IMR-90 (cell line): ENCODE measurements around the gene NRF1. TPM values are rescaled to one million over a fixed set of nuclear protein-coding genes. Genes with fewer than 3 reads are reported as not detected.

Experiments
- ATAC-seq: fragments of 200-7000 bp; cut with Tn5 transposase; 2 replicates; pipeline ENCODE4 v1.9.1; 2020; ENCODE audit warnings: low read depth, mild to moderate bottlenecking, moderate library complexity
- BruUV-seq: library from RNA; stranded (reverse); fragments of 400-500 nt; replicated peaks from 2 replicates; lab custom pipeline; 2021; lab: Mats Ljungman, UMichigan
- CTCF ChIA-PET: fragments of 300-600 bp; formaldehyde crosslinking; extraction: SDS; loops from one replicate; lab custom pipeline; 2021; ENCODE audit warnings: antibody characterized with exemption; lab: Yijun Ruan, JAX
- POLR2A ChIA-PET: fragments of 300-600 bp; sonication (Branson Sonifier 250); formaldehyde crosslinking; loops from one replicate; lab custom pipeline; 2022; ENCODE audit warnings: antibody characterized with exemption; ENCODE audit not compliant: unreplicated experiment; lab: Charles Lee
- DNase-seq: peaks from one replicate; pipeline ENCODE4 v3.0.0; 2013
- H2AFZ ChIP-seq: replicated peaks from 2 replicates; pipeline ENCODE3; 2013; ENCODE audit warnings: low read length, mild to moderate bottlenecking; ENCODE audit not compliant: poor library complexity
- H2AK5ac ChIP-seq: 2 replicates; pipeline ENCODE4 v1.6.1; 2013; ENCODE audit warnings: low read depth, low read length, inconsistent platforms
- H2AK9ac ChIP-seq: replicated peaks from 2 replicates; pipeline ENCODE3; 2013; ENCODE audit warnings: mild to moderate bottlenecking, low read depth, low read length, moderate library complexity; ENCODE audit not compliant: poor library complexity
- H2BK120ac ChIP-seq: 2 replicates; pipeline ENCODE4 v1.6.1; 2013; ENCODE audit warnings: low read depth, low read length, inconsistent platforms
- H2BK15ac ChIP-seq: 3 replicates; pipeline ENCODE4 v1.6.1; 2013; ENCODE audit warnings: low read depth, low read length, inconsistent platforms
- H2BK20ac ChIP-seq: 2 replicates; pipeline ENCODE4 v1.6.1; 2013; ENCODE audit warnings: low read depth, mild to moderate bottlenecking, inconsistent platforms, low read length, moderate library complexity
- H2BK5ac ChIP-seq: 2 replicates; pipeline ENCODE4 v1.6.1; 2013; ENCODE audit warnings: mild to moderate bottlenecking, low read depth, low read length, inconsistent platforms; ENCODE audit not compliant: poor library complexity, severe bottlenecking
- H3K14ac ChIP-seq: replicated peaks from 2 replicates; pipeline ENCODE4 v1.6.1; 2013; ENCODE audit warnings: low read depth, low read length, inconsistent platforms
- H3K18ac ChIP-seq: 2 replicates; pipeline ENCODE4 v1.6.1; 2013; ENCODE audit warnings: low read depth, low read length, control low read depth
- H3K23ac ChIP-seq: 2 replicates; pipeline ENCODE4 v1.6.1; 2013; ENCODE audit warnings: low read depth, low read length, inconsistent platforms
- H3K27ac ChIP-seq: 2 replicates; pipeline ENCODE4 v1.5.1; 2013; ENCODE audit warnings: mild to moderate bottlenecking, control low read depth, low read length; ENCODE audit not compliant: insufficient read depth
- H3K27me3 ChIP-seq: 2 replicates; pipeline ENCODE4 v1.6.1; 2013; ENCODE audit warnings: low read length; ENCODE audit not compliant: control insufficient read depth, insufficient read depth
- H3K36me3 ChIP-seq: 2 replicates; pipeline ENCODE4 v1.6.1; 2013; ENCODE audit warnings: low read length, mixed read lengths; ENCODE audit not compliant: control insufficient read depth, insufficient read depth
- H3K4ac ChIP-seq: 2 replicates; pipeline ENCODE4 v1.6.1; 2013; ENCODE audit warnings: low read depth, low read length, inconsistent platforms
- H3K4me1 ChIP-seq: 2 replicates; pipeline ENCODE4 v1.6.1; 2013; ENCODE audit warnings: low read length, mixed read lengths; ENCODE audit not compliant: control insufficient read depth, insufficient read depth
- H3K4me2 ChIP-seq: 2 replicates; pipeline ENCODE4 v1.6.1; 2013; ENCODE audit warnings: low read depth, mild to moderate bottlenecking, control low read depth, low read length, moderate library complexity
- H3K4me3 ChIP-seq: 2 replicates; pipeline ENCODE4 v1.5.1; 2013; ENCODE audit warnings: low read depth, mild to moderate bottlenecking, control low read depth, low read length, moderate library complexity; ENCODE audit not compliant: insufficient read depth
- H3K56ac ChIP-seq: 2 replicates; pipeline ENCODE4 v1.6.1; 2013; ENCODE audit warnings: low read length, inconsistent platforms; ENCODE audit not compliant: insufficient read depth; ENCODE audit errors: extremely low read depth
- H3K79me1 ChIP-seq, 2 experiments: 2 replicates each; pipeline ENCODE4 v1.6.1; 2013; ENCODE audit warnings: low read length in 2 of 2, inconsistent platforms in 1 of 2, low read depth in 1 of 2
- H3K9ac ChIP-seq: 2 replicates; pipeline ENCODE4 v1.6.1; 2013; ENCODE audit warnings: low read depth, low read length, control low read depth
- H3K9me1 ChIP-seq: 2 replicates; pipeline ENCODE4 v1.6.1; 2013; ENCODE audit warnings: low read length, inconsistent platforms; ENCODE audit not compliant: insufficient read depth
- H3K9me3 ChIP-seq: 2 replicates; pipeline ENCODE4 v1.6.1; 2013; ENCODE audit warnings: low read length; ENCODE audit not compliant: control insufficient read depth, insufficient read depth
- H4K20me1 ChIP-seq: 2 replicates; pipeline ENCODE4 v1.6.1; 2013; ENCODE audit warnings: low read length, inconsistent platforms; ENCODE audit not compliant: insufficient read depth
- H4K5ac ChIP-seq: 2 replicates; pipeline ENCODE4 v1.6.1; 2013; ENCODE audit warnings: mild to moderate bottlenecking, low read depth, low read length, control low read depth
- H4K8ac ChIP-seq, 2 experiments: 2 replicates each; pipeline ENCODE4 v1.6.1; 2013; ENCODE audit warnings: low read depth in 2 of 2, low read length in 2 of 2, control low read depth in 1 of 2, inconsistent platforms in 1 of 2
- H4K91ac ChIP-seq: 2 replicates; pipeline ENCODE4 v1.6.1; 2013; ENCODE audit warnings: low read depth, low read length, inconsistent platforms; ENCODE audit not compliant: insufficient read depth
- BHLHE40 ChIP-seq: fragments of 150-350 bp; IDR thresholded peaks from 2 replicates; pipeline ENCODE4 v1.6.1; 2016; ENCODE audit warnings: mild to moderate bottlenecking, low read depth, low read length
- CEBPB ChIP-seq: IDR thresholded peaks from 2 replicates; pipeline ENCODE4 v1.6.1; 2012; ENCODE audit warnings: low read depth, low read length, improper control_type of control experiment
- CHD1 ChIP-seq: IDR thresholded peaks from 2 replicates; pipeline ENCODE4 v1.6.1; 2012; ENCODE audit warnings: low read depth, low read length, improper control_type of control experiment
- FOS ChIP-seq: fragments of 150-350 bp; IDR thresholded peaks from 2 replicates; pipeline ENCODE4 v1.6.1; 2016; ENCODE audit warnings: low read depth, low read length
- MAFK ChIP-seq: IDR thresholded peaks from 2 replicates; pipeline ENCODE4 v1.6.1; 2012; ENCODE audit warnings: low read depth, low read length, improper control_type of control experiment
- MAZ ChIP-seq: IDR thresholded peaks from 2 replicates; pipeline ENCODE4 v1.6.1; 2012; ENCODE audit warnings: low read depth, mild to moderate bottlenecking, low read length, improper control_type of control experiment, moderate library complexity, borderline replicate concordance
- MXI1 ChIP-seq: IDR thresholded peaks from 2 replicates; pipeline ENCODE4 v1.6.1; 2012; ENCODE audit warnings: low read depth, mild to moderate bottlenecking, low read length, moderate library complexity, borderline replicate concordance
- NFE2L2 ChIP-seq: fragments of 150-350 bp; IDR thresholded peaks from 2 replicates; pipeline ENCODE4 v1.6.1; 2016; ENCODE audit warnings: low read depth, mild to moderate bottlenecking, low read length
- POLR2A ChIP-seq: IDR thresholded peaks from 2 replicates; pipeline ENCODE4 v1.6.1; 2012; ENCODE audit warnings: mild to moderate bottlenecking, low read depth, low read length
- RAD21 ChIP-seq: IDR thresholded peaks from 2 replicates; pipeline ENCODE4 v1.6.1; 2012; ENCODE audit warnings: low read length, improper control_type of control experiment
- RCOR1 ChIP-seq: IDR thresholded peaks from 2 replicates; pipeline ENCODE4 v1.6.1; 2012; ENCODE audit warnings: mild to moderate bottlenecking, low read length, improper control_type of control experiment; ENCODE audit not compliant: insufficient replicate concordance
- RFX5 ChIP-seq: IDR thresholded peaks from 2 replicates; pipeline ENCODE4 v1.8.0; 2012; ENCODE audit warnings: low read depth, mild to moderate bottlenecking, low read length, moderate library complexity
- SMC3 ChIP-seq: fragments of 150-350 bp; IDR thresholded peaks from 2 replicates; pipeline ENCODE4 v1.6.1; 2016; ENCODE audit warnings: low read depth, mild to moderate bottlenecking, antibody characterized with exemption, low read length, moderate library complexity
- WGBS, 2 experiments: methylation state at CpG; one replicate each; pipeline versions ENCODE4 v1.1.5 to v1.1.7; 2013; ENCODE audit warnings: missing lambda C conversion rate in 2 of 2; ENCODE audit not compliant: insufficient read length in 1 of 2; ENCODE audit errors: extremely low coverage in 2 of 2; 5-methylcytosine and 5-hydroxymethylcytosine counted together
- dilution Hi-C: fragments of 300-500 bp; cut with HindIII; formaldehyde crosslinking; loops from one replicate; pipeline ENCODE4 v1.14.3; 2018; ENCODE audit warnings: low sequenced_read_pairs; ENCODE audit not compliant: unreplicated experiment
- in situ Hi-C: fragments of 300-500 bp; cut with MboI; formaldehyde crosslinking; loops from 3 replicates; pipeline ENCODE4 v1.14.3; 2019; ENCODE audit warnings: low sequenced_read_pairs, inconsistent platforms, mixed read lengths
- intact Hi-C: fragments of 100-400 bp; cut with micrococcal nuclease; formaldehyde crosslinking; loops from 2 replicates; pipeline ENCODE4 v1.10.0; 2022
- polyA plus RNA-seq, 3 experiments: library from polyadenylated mRNA; depleted of rRNA; stranded (reverse); fragments of >200 nt; gene quantifications; 2 replicates each; pipeline ENCODE4 v1.2.3, GENCODE V29; 2012; ENCODE audit warnings: low replicate concordance in 1 of 3
- total RNA-seq: library from RNA; depleted of rRNA; stranded (reverse); fragments of >200 nt; gene quantifications from 2 replicates; pipeline ENCODE4 v1.2.3, GENCODE V29; 2012
- TF ChIP-seq, protein P1 (sequence below): fragments of 150-350 bp; IDR thresholded peaks from 2 replicates; pipeline ENCODE4 v1.6.1; 2016; ENCODE audit warnings: low read depth, mild to moderate bottlenecking, low read length, moderate library complexity, borderline replicate concordance
- TF ChIP-seq, protein P2 (sequence below): conservative IDR thresholded peaks from 2 replicates; pipeline ENCODE4 v1.5.1; 2012; ENCODE audit warnings: mild to moderate bottlenecking, low read depth, low read length, improper control_type of control experiment
- TF ChIP-seq, protein P3 (sequence below): fragments of 150-350 bp; IDR thresholded peaks from 2 replicates; pipeline ENCODE4 v1.6.1; 2017; ENCODE audit warnings: mild to moderate bottlenecking, antibody characterized with exemption, low read length, low read depth

NRF1 gene
- total and polyA plus RNA-seq, 2 of the 4 experiments (the other 2 are of a cell fraction) = 11.4 to 15.8 TPM

DNA sequence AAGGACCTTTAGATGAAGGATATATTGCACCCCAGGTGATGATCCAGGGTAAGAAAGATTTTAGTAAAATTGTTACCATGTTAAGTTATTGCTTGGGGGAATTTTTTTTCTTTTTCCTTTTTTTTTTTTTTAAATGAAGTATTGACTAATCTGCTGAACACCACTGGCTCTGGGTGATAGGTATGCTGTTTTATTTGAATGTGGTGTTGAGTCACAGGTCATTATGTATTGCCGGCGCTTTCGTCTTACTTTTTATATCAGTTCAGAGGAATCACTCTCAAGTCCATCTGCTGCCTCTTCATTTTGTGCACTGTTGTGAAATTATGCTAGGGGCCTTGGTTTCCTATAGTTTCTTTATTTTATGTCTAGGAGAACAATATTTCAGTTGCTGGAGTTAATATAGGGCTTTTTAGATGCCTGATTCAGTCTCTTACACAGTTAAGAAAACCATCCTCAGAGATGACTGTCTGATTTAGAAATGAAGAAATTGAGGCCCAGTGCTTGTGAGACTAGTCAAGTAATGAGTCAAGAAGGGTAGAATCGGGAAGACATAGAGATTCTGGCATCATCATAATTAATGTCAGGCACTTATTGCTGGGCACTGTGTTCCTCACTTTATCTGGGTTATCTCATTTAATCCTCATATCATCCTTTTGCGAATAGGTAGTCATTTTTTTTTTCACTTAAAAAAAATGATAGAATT is 38.7 kb downstream of the NRF1 start:
- intact Hi-C loops = no loop called here
- H3K4ac ChIP-seq = no peak overlapping the region; the same call in 1 of the 2 replicates
- H2BK20ac ChIP-seq = no peak overlapping the region
- H2AK9ac ChIP-seq = no peak overlapping the region
- H3K9me3 ChIP-seq = no peaks in the 10 kb centered on the region
- ATAC-seq (no peak), DNase-seq (no peak)
- TF ChIP-seq SMC3 = no peak
- no peak for TF ChIP-seq FOS
- TF ChIP-seq RFX5 = no peak
- no peak for TF ChIP-seq NFE2L2
- no peak for TF ChIP-seq POLR2A
- no peak for TF ChIP-seq MAZ
- no peak for TF ChIP-seq RCOR1
- no peak for TF ChIP-seq CEBPB
- no peak for TF ChIP-seq RAD21
- TF ChIP-seq, protein P1, sequence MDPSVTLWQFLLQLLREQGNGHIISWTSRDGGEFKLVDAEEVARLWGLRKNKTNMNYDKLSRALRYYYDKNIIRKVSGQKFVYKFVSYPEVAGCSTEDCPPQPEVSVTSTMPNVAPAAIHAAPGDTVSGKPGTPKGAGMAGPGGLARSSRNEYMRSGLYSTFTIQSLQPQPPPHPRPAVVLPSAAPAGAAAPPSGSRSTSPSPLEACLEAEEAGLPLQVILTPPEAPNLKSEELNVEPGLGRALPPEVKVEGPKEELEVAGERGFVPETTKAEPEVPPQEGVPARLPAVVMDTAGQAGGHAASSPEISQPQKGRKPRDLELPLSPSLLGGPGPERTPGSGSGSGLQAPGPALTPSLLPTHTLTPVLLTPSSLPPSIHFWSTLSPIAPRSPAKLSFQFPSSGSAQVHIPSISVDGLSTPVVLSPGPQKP = no peak
- TF ChIP-seq, protein P2, sequence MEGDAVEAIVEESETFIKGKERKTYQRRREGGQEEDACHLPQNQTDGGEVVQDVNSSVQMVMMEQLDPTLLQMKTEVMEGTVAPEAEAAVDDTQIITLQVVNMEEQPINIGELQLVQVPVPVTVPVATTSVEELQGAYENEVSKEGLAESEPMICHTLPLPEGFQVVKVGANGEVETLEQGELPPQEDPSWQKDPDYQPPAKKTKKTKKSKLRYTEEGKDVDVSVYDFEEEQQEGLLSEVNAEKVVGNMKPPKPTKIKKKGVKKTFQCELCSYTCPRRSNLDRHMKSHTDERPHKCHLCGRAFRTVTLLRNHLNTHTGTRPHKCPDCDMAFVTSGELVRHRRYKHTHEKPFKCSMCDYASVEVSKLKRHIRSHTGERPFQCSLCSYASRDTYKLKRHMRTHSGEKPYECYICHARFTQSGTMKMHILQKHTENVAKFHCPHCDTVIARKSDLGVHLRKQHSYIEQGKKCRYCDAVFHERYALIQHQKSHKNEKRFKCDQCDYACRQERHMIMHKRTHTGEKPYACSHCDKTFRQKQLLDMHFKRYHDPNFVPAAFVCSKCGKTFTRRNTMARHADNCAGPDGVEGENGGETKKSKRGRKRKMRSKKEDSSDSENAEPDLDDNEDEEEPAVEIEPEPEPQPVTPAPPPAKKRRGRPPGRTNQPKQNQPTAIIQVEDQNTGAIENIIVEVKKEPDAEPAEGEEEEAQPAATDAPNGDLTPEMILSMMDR = no peak
- TF ChIP-seq, protein P3, sequence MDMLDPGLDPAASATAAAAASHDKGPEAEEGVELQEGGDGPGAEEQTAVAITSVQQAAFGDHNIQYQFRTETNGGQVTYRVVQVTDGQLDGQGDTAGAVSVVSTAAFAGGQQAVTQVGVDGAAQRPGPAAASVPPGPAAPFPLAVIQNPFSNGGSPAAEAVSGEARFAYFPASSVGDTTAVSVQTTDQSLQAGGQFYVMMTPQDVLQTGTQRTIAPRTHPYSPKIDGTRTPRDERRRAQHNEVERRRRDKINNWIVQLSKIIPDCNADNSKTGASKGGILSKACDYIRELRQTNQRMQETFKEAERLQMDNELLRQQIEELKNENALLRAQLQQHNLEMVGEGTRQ = no peak
- TF ChIP-seq MXI1 = no peak
- no peak for TF ChIP-seq BHLHE40
- no peak for TF ChIP-seq MAFK
- no peak for TF ChIP-seq CHD1
- no peak overlapping the region; the same call in 1 of the 2 replicates for H4K5ac ChIP-seq
- no peak overlapping the region for H3K27ac ChIP-seq
- ChIA-PET POLR2A (no interaction called here), CTCF (no interaction called here)
- H3K4me2 ChIP-seq = no peak overlapping the region
- no CpG with 5 or more reads among the region's 5 CpGs for WGBS, 2 experiments
- no peak overlapping the region for H3K4me3 ChIP-seq
- no peaks in the 10 kb centered on the region for H3K9me1 ChIP-seq
- no TSS peak for BruUV-seq
- H3K4me1 ChIP-seq = peaks cover 8% of the 10 kb centered on the region
- H4K91ac ChIP-seq = no peak overlapping the region
- no peak overlapping the region for H2BK15ac ChIP-seq
- H3K18ac ChIP-seq = no peak overlapping the region
- no peak overlapping the region for H3K56ac ChIP-seq
- no peak overlapping the region for H2BK5ac ChIP-seq
- H2AK5ac ChIP-seq = no peak overlapping the region
- no peak overlapping the region for H4K8ac ChIP-seq
- no peak overlapping the region for H3K9ac ChIP-seq
- H3K23ac ChIP-seq = no peak overlapping the region
- H3K36me3 ChIP-seq = no peaks in the 10 kb centered on the region
- H3K27me3 ChIP-seq = no peaks in the 10 kb centered on the region
- H4K20me1 ChIP-seq = no peaks in the 10 kb centered on the region
- in situ Hi-C loops = no loop called here
- no peak overlapping the region for H2BK120ac ChIP-seq
- dilution Hi-C loops = no loop called here
- no peak overlapping the region for H3K14ac ChIP-seq
- no peak overlapping the region for H2AFZ ChIP-seq
- peaks cover 29 to 38% of the 10 kb centered on the region in 2 experiments for H3K79me1 ChIP-seq
